Naive thymus-derived CD4-positive, alpha-beta T cell (primary cell): ENCODE data around the gene DCHS2. TPM values are rescaled to one million over a fixed set of nuclear protein-coding genes. Genes with fewer than 3 reads are reported as not detected.

Experiments
- ATAC-seq: fragments of 150-1000 bp; cut with Tn5 transposase; 2 replicates; pipeline ENCODE4 v1.10.0; 2021; ENCODE audit warnings: mild to moderate bottlenecking, moderate library complexity
- CTCF ChIA-PET: fragments of 350-600 bp; sonication (Branson Sonifier 250); formaldehyde crosslinking; loops from one replicate; lab custom pipeline; 2021; ENCODE audit warnings: antibody characterized with exemption; lab: Charles Lee
- POLR2A ChIA-PET: fragments of 350-600 bp; sonication (Branson Sonifier 250); formaldehyde crosslinking; loops from one replicate; lab custom pipeline; 2021; ENCODE audit warnings: antibody characterized with exemption, inconsistent platforms; lab: Charles Lee
- DNase-seq, 9 donors: peaks; one replicate each; pipeline versions ENCODE4 v3.0.0 to v3.0.0-alpha.2; 2020 to 2022; ENCODE audit warnings: mixed read lengths in 1 of 9
- H3K27ac ChIP-seq: one replicate; pipeline ENCODE4 v1.7.0; 2013; ENCODE audit warnings: mild to moderate bottlenecking, low read depth, low read length, moderate library complexity
- H3K27me3 ChIP-seq, 2 donors: one replicate each; pipeline ENCODE4 v1.7.0; 2013; ENCODE audit warnings: low read length in 2 of 2, mild to moderate bottlenecking in 2 of 2, moderate library complexity in 2 of 2; ENCODE audit not compliant: control insufficient read depth in 2 of 2, insufficient read depth in 2 of 2
- H3K36me3 ChIP-seq, 3 experiments: 1 replicate in 2 of 3; 2 replicates in 1 of 3; pipeline ENCODE4 v1.7.0; 2013; ENCODE audit warnings: low read length in 3 of 3, mild to moderate bottlenecking in 3 of 3, moderate library complexity in 1 of 3; ENCODE audit not compliant: insufficient read depth in 3 of 3, control insufficient read depth in 2 of 3
- H3K4me1 ChIP-seq, 2 donors: one replicate each; pipeline ENCODE4 v1.7.0; 2013; ENCODE audit warnings: low read length in 2 of 2, mild to moderate bottlenecking in 2 of 2, moderate library complexity in 1 of 2; ENCODE audit not compliant: control insufficient read depth in 2 of 2, insufficient read depth in 2 of 2
- H3K4me3 ChIP-seq: 2 replicates; pipeline ENCODE4 v1.7.0; 2013; ENCODE audit warnings: mild to moderate bottlenecking, low read length
- H3K9me3 ChIP-seq, 3 experiments: 1 replicate in 2 of 3; 2 replicates in 1 of 3; pipeline ENCODE4 v1.7.0; 2013; ENCODE audit warnings: low read length in 3 of 3; ENCODE audit not compliant: control insufficient read depth in 2 of 3
- H3K27ac Mint-ChIP-seq, 9 donors: one replicate each; pipeline ENCODE4 v1.8.0; 2020 to 2022; ENCODE audit warnings: mixed read lengths in 9 of 9, mild to moderate bottlenecking in 8 of 9, moderate library complexity in 5 of 9, inconsistent platforms in 2 of 9
- H3K27me3 Mint-ChIP-seq, 5 donors: one replicate each; pipeline ENCODE4 v1.8.0; 2021 to 2022; ENCODE audit warnings: mixed read lengths in 5 of 5, mild to moderate bottlenecking in 1 of 5
- H3K36me3 Mint-ChIP-seq, 5 donors: one replicate each; pipeline ENCODE4 v1.8.0; 2020 to 2022; ENCODE audit warnings: mixed read lengths in 5 of 5, mild to moderate bottlenecking in 3 of 5, inconsistent platforms in 1 of 5
- H3K4me1 Mint-ChIP-seq, 7 donors: one replicate each; pipeline ENCODE4 v1.8.0; 2020 to 2022; ENCODE audit warnings: mixed read lengths in 7 of 7, mild to moderate bottlenecking in 3 of 7, inconsistent platforms in 1 of 7
- H3K4me3 Mint-ChIP-seq, 10 donors: one replicate each; pipeline ENCODE4 v1.8.0; 2020 to 2022; ENCODE audit warnings: mild to moderate bottlenecking in 10 of 10, mixed read lengths in 10 of 10, moderate library complexity in 6 of 10, inconsistent platforms in 2 of 10
- H3K9me3 Mint-ChIP-seq, 11 donors: one replicate each; pipeline ENCODE4 v1.8.0; 2020 to 2022; ENCODE audit warnings: mixed read lengths in 11 of 11, mild to moderate bottlenecking in 4 of 11, inconsistent platforms in 1 of 11, moderate library complexity in 1 of 11
- intact Hi-C, 2 donors: fragments of 100-400 bp; cut with micrococcal nuclease; formaldehyde crosslinking; loops; one replicate each; pipeline ENCODE4 v1.15.1; 2023
- polyA plus RNA-seq, 2 donors: library from polyadenylated mRNA; unstranded; fragments of 300-500 nt; fragmentation: Illumina TruSeq; gene quantifications; one replicate each; pipeline ENCODE4 v1.2.3, GENCODE V29; 2021
- total RNA-seq, 6 experiments: library from RNA in 5 of 6; stranded (reverse) in 5 of 6; gene quantifications; 1 replicate in 5 of 6; 2 replicates in 1 of 6; pipeline ENCODE4 v1.2.3 and lab custom pipeline; 2021 to 2026

DCHS2 gene
- total and polyA plus RNA-seq, 7 experiments from 2014 or later: 0.05 to 0.08 TPM; not detected in 5

DNA sequence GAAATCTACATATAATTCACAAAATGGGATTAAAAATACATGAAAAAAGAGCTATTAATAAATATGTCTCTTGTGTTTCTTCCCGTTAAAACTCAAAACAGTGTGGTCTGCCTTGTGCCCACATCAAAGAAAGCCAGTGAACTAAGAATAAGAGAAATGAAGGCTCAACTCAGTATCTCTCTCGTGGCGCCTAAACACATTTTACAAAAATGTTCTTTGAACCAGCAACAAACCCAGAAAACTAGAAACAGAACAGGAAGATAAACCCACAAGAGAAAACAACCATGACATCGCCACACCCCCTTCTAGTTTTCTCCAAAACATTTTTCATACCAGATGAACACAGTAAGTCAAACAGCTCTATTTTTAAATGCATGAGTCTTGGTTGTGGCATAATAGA, 130.1 kb downstream of the DCHS2 start:
- H3K4me3 Mint-ChIP-seq: peak overlapping the region in 6 of 10 donors; percentile 0 to 41 (median 6)
- H3K27me3 Mint-ChIP-seq: peaks cover 0 to 30% (median 0%) of the 10 kb centered on the region in 5 donors
- no peaks in the 10 kb centered on the region for H3K9me3 Mint-ChIP-seq
- H3K27ac Mint-ChIP-seq: peak overlapping the region in 2 of 9 donors; percentile 2 to 10
- Histone ChIP-seq H3K27me3 (no peaks in the 10 kb centered on the region), H3K4me1 (no peaks in the 10 kb centered on the region), H3K9me3 (no peaks in the 10 kb centered on the region), H3K4me3 (no peak overlapping the region), H3K36me3 (no peaks in the 10 kb centered on the region), H3K27ac (no peak overlapping the region)
- DNase-seq (peak in 4 of 9 donors; percentile 4 to 32 (median 20)), ATAC-seq (no peak)
- CTCF ChIA-PET: interaction anchor here (1.0 kb wide), 1 partner anchor 8 kb away, joined by 3 read pairs; no protein-coding TSS in a partner anchor
- intact Hi-C loops: no loop called here
- H3K36me3 Mint-ChIP-seq: no peaks in the 10 kb centered on the region
- H3K4me1 Mint-ChIP-seq: peaks cover 7 to 25% (median 14%) of the 10 kb centered on the region in 7 donors
- POLR2A ChIA-PET: no interaction called here

DNA sequence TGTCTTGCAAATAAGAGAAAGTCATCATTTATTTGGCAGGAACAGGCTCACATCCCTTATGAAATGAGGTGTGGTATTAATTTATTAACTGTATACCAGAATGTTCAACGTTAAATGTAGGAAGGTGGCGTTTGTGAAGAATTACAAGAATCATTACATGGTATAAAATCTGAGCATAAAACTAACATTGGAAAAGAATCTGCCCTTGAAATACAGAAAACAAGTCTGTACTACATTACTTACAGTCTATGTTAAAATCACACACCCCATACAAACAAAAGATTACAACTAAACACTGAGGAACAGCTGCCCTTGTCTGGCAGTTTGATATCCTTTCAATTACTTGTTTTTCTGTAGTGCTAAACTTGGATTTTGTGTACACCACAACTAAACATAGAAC, 131.1 kb downstream of the DCHS2 start:
- DNase-seq (no peak), ATAC-seq (no peak)
- Mint-ChIP-seq H3K27me3 (peaks cover 0 to 30% (median 0%) of the 10 kb centered on the region in 5 donors), H3K4me1 (peaks cover 7 to 25% (median 14%) of the 10 kb centered on the region in 7 donors), H3K27ac (no peak overlapping the region), H3K4me3 (no peak overlapping the region), H3K36me3 (no peaks in the 10 kb centered on the region), H3K9me3 (no peaks in the 10 kb centered on the region)
- H3K4me1 ChIP-seq: no peaks in the 10 kb centered on the region
- H3K9me3 ChIP-seq: no peaks in the 10 kb centered on the region
- POLR2A ChIA-PET: no interaction called here
- H3K4me3 ChIP-seq: no peak overlapping the region
- no peaks in the 10 kb centered on the region for H3K27me3 ChIP-seq
- intact Hi-C loops: no loop called here
- CTCF ChIA-PET: no interaction called here
- H3K27ac ChIP-seq: no peak overlapping the region
- H3K36me3 ChIP-seq: no peaks in the 10 kb centered on the region

DNA sequence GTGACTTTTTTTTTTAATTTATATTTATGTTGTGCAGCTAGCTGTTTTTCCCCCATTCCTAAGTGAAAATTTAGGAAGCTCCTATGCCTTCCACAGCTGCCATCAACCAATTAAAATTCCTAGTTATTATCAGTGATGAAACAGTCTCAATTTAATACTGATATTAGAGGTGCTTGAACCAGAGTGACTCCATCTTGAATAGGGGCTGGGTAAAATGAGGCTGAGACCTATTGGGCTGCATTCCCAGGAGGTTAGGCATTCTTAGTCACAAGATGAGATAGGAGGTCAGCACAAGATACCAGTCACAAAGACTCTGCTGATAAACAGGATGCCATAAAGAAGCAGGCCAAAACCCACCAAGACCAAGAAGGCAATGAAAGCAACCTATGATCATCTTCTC, 136.7 kb downstream of the DCHS2 start:
- ChIA-PET CTCF (no interaction called here), POLR2A (no interaction called here)
- DNase-seq: no peak
- intact Hi-C loops: loop anchor here in 1 of 2 donors (5.0 kb wide), 1 partner anchor 1008 kb away; no protein-coding TSS in a partner anchor
- no peaks in the 10 kb centered on the region for H3K9me3 ChIP-seq
- no peaks in the 10 kb centered on the region for H3K36me3 Mint-ChIP-seq
- no peaks in the 10 kb centered on the region for H3K36me3 ChIP-seq
- H3K4me3 Mint-ChIP-seq: no peak overlapping the region
- no peaks in the 10 kb centered on the region for H3K9me3 Mint-ChIP-seq
- peaks cover 5 to 39% (median 12%) of the 10 kb centered on the region in 5 donors for H3K27me3 Mint-ChIP-seq
- H3K27ac ChIP-seq: no peak overlapping the region
- H3K4me3 ChIP-seq: no peak overlapping the region
- no peak for ATAC-seq
- H3K27ac Mint-ChIP-seq: no peak overlapping the region
- no peaks in the 10 kb centered on the region for H3K4me1 Mint-ChIP-seq
- no peaks in the 10 kb centered on the region for H3K4me1 ChIP-seq
- H3K27me3 ChIP-seq: no peaks in the 10 kb centered on the region

DNA sequence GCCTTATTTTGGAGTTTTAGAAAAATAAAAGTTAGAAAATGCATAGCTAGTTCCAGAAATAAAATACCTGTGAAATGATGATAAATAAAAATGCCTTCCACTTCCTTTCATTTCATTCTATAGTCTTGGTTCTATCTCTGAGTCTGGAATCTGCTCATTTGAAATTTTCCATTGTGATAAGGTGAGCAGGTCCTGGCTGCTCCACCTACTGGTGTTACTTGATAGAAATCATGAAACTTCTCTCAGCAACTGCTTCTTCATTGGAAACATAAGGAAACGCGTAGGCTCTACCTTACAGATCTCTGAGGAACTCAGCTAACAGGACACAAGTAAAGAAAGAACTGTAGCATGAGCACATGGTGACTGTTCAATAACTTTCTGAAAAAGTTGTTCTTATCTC, 141.8 kb downstream of the DCHS2 start:
- H3K27ac Mint-ChIP-seq: no peak overlapping the region
- H3K9me3 ChIP-seq: no peaks in the 10 kb centered on the region
- no peak overlapping the region for H3K4me3 ChIP-seq
- peak in 2 of 9 donors; percentile 5 to 19 for DNase-seq
- ChIA-PET CTCF (interaction anchor here (0.9 kb wide), 1 partner anchor 564 kb away, joined by 3 read pairs; no protein-coding TSS in a partner anchor), POLR2A (no interaction called here)
- no peak overlapping the region for H3K4me3 Mint-ChIP-seq
- ATAC-seq: no peak
- H3K4me1 ChIP-seq: no peaks in the 10 kb centered on the region
- no peaks in the 10 kb centered on the region for H3K9me3 Mint-ChIP-seq
- H3K27ac ChIP-seq: no peak overlapping the region
- H3K27me3 Mint-ChIP-seq: peaks cover 5 to 35% (median 21%) of the 10 kb centered on the region in 5 donors
- H3K4me1 Mint-ChIP-seq: no peaks in the 10 kb centered on the region
- intact Hi-C loops: loop anchor here in 1 of 2 donors (1.0 to 2.0 kb wide), 2 partner anchors 17 to 564 kb away; no protein-coding TSS in a partner anchor
- H3K36me3 Mint-ChIP-seq: no peaks in the 10 kb centered on the region
- H3K27me3 ChIP-seq: no peaks in the 10 kb centered on the region
- no peaks in the 10 kb centered on the region for H3K36me3 ChIP-seq

DNA sequence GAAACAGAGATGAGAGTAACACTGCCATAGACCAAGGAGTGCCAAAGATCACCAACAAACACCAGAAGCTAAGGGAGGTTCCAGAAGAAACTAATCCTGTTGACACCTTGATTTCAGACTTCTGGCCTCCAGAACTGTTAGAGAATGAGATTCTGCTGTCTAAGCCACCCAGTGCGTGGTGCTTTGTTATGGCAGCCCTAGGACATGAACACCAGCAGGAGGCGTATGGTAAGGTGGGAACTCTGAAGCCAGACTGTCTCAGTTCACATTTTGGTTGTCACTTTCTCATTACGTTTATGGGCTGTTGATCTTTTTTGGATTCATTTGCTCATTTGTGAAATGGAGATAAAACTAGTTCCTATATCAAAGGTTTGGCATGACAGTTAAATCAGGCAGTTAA, 142.9 kb downstream of the DCHS2 start:
- Histone ChIP-seq H3K9me3 (no peaks in the 10 kb centered on the region), H3K27ac (no peak overlapping the region), H3K36me3 (no peaks in the 10 kb centered on the region), H3K4me1 (no peaks in the 10 kb centered on the region), H3K4me3 (no peak overlapping the region), H3K27me3 (no peaks in the 10 kb centered on the region)
- peaks cover 8 to 32% (median 23%) of the 10 kb centered on the region in 5 donors for H3K27me3 Mint-ChIP-seq
- CTCF ChIA-PET: no interaction called here
- no peaks in the 10 kb centered on the region for H3K9me3 Mint-ChIP-seq
- DNase-seq (no peak), ATAC-seq (no peak)
- no peak overlapping the region for H3K4me3 Mint-ChIP-seq
- H3K27ac Mint-ChIP-seq: peak overlapping the region in 1 of 9 donors; percentile 20
- H3K36me3 Mint-ChIP-seq: no peaks in the 10 kb centered on the region
- H3K4me1 Mint-ChIP-seq: no peaks in the 10 kb centered on the region
- POLR2A ChIA-PET: no interaction called here
- intact Hi-C loops: no loop called here

DNA sequence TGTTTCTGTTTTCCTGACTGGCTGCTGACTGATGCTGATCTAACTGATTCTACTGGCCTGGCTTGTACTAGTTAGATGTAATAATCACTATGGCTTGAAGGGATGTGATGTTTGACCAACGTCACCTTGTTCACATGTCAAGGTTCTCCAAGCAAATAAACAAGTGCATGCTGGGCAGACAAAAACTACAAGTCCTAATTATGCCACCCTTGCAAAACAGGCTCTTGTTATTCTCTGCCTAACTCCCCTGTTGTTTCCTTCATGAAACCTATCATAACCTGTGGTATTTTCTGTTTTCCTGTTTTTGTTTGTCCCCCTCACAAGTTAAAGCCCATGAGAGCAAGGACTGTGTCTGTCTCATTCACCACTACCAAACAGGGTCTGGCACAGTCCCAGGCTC, 146.2 kb downstream of the DCHS2 start:
- no peak for DNase-seq
- POLR2A ChIA-PET: no interaction called here
- CTCF ChIA-PET: no interaction called here
- no peaks in the 10 kb centered on the region for H3K9me3 ChIP-seq
- H3K4me3 ChIP-seq: no peak overlapping the region
- no peak for ATAC-seq
- H3K4me3 Mint-ChIP-seq: no peak overlapping the region
- H3K27ac ChIP-seq: no peak overlapping the region
- H3K27ac Mint-ChIP-seq: no peak overlapping the region
- intact Hi-C loops: no loop called here
- no peaks in the 10 kb centered on the region for H3K27me3 ChIP-seq
- no peaks in the 10 kb centered on the region for H3K9me3 Mint-ChIP-seq
- H3K4me1 ChIP-seq: no peaks in the 10 kb centered on the region
- no peaks in the 10 kb centered on the region for H3K36me3 ChIP-seq
- peaks cover 5 to 24% (median 21%) of the 10 kb centered on the region in 5 donors for H3K27me3 Mint-ChIP-seq
- H3K36me3 Mint-ChIP-seq: no peaks in the 10 kb centered on the region
- H3K4me1 Mint-ChIP-seq: no peaks in the 10 kb centered on the region

DNA sequence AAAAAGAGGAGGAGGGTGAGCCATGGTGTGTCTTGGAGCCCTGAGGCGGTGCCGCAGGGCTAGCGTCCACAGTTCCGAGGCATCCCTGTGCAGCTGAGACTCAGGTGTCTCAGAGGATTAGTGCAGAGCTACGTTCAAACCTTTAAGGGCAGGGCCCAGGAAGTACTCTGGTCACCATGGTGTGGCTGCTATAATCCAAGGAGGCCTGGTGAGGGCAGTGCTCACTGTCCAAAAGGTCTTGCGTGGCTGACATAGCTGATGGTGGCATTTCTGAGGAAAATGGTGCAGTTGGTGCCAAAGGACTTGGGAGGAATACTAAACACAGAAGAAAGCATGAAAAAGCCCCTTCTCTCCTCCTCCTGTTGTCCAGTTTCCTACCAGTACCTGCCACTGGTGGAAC, 146.9 kb downstream of the DCHS2 start:
- POLR2A ChIA-PET: no interaction called here
- intact Hi-C loops: no loop called here
- no peak for ATAC-seq

More for the DNA sequence above, 146.9 kb downstream of the DCHS2 start:
- Mint-ChIP-seq H3K4me3 (no peak overlapping the region), H3K27ac (no peak overlapping the region), H3K4me1 (no peaks in the 10 kb centered on the region), H3K27me3 (peaks cover 5 to 25% (median 16%) of the 10 kb centered on the region in 5 donors), H3K9me3 (no peaks in the 10 kb centered on the region), H3K36me3 (no peaks in the 10 kb centered on the region)
- no peaks in the 10 kb centered on the region for H3K27me3 ChIP-seq
- no peaks in the 10 kb centered on the region for H3K4me1 ChIP-seq
- no peaks in the 10 kb centered on the region for H3K9me3 ChIP-seq
- no peak for DNase-seq
- CTCF ChIA-PET: no interaction called here
- no peak overlapping the region for H3K4me3 ChIP-seq
- H3K36me3 ChIP-seq: no peaks in the 10 kb centered on the region
- H3K27ac ChIP-seq: no peak overlapping the region
